T-helper 1 cell treated with Interleukin-12 subunit alpha and Interleukin-12 subunit beta and Interleukin-4 antibody, amounts not matched to agents 30 μg/mL and 1 μg/mL, for 36 hours (primary cell): ENCODE results near the gene SERPINE2.

ENCODE experiments used
- H3K27ac Mint-ChIP-seq: one replicate; pipeline ENCODE4 v1.8.0; 2021; ENCODE audit warnings: mild to moderate bottlenecking, mixed read lengths
- H3K27me3 Mint-ChIP-seq: one replicate; pipeline ENCODE4 v1.8.0; 2021; ENCODE audit warnings: low read depth, mixed read lengths
- H3K36me3 Mint-ChIP-seq: one replicate; pipeline ENCODE4 v1.8.0; 2021; ENCODE audit warnings: low read depth, mixed read lengths
- H3K4me1 Mint-ChIP-seq: one replicate; pipeline ENCODE4 v1.8.0; 2021; ENCODE audit warnings: low read depth, mixed read lengths
- H3K4me3 Mint-ChIP-seq: one replicate; pipeline ENCODE4 v1.8.0; 2021; ENCODE audit warnings: mild to moderate bottlenecking, moderate library complexity, mixed read lengths
- H3K9me3 Mint-ChIP-seq: one replicate; pipeline ENCODE4 v1.8.0; 2021; ENCODE audit warnings: mixed read lengths

Gene SERPINE2

GRCh38 chr2:224039080-224039769, at the start of gene SERPINE2:
Gene SERPINE2 (minus strand): TSS chr2:224039286. CDS start chr2:224001900, 37,386 bp downstream.
- Mint-ChIP-seq H3K27ac (peak within 1 kb of the TSS; percentile 67), H3K27me3 (peaks cover 51% of the 10 kb centered on the region)

GRCh38 chr2:224086226-224086914, 47.3 kb upstream of the SERPINE2 start:
- no peaks in the 10 kb centered on the region for H3K9me3 Mint-ChIP-seq
- H3K4me1 Mint-ChIP-seq, result no peaks in the 10 kb centered on the region
- H3K4me3 Mint-ChIP-seq, result no peak overlapping the region
- no peak overlapping the region for H3K27ac Mint-ChIP-seq
- no peaks in the 10 kb centered on the region for H3K27me3 Mint-ChIP-seq
- no peaks in the 10 kb centered on the region for H3K36me3 Mint-ChIP-seq

More at GRCh38 chr2:224039080-224039769, at the start of gene SERPINE2:
- H3K9me3 Mint-ChIP-seq, result no peaks in the 10 kb centered on the region
- H3K4me3 Mint-ChIP-seq, result peak within 1 kb of the TSS; percentile 91
- H3K4me1 Mint-ChIP-seq, result peaks cover 27% of the 10 kb centered on the region
- peaks cover 10% of the 10 kb centered on the region for H3K36me3 Mint-ChIP-seq

- Mint-ChIP-seq H3K27me3 (no peaks in the 10 kb centered on the region), H3K27ac (no peak overlapping the region), H3K4me1 (no peaks in the 10 kb centered on the region), H3K9me3 (no peaks in the 10 kb centered on the region), H3K4me3 (no peak overlapping the region), H3K36me3 (no peaks in the 10 kb centered on the region)
Measured at GRCh38 chr2:224085811-224086210, 46.7 kb upstream of the SERPINE2 start.

- Mint-ChIP-seq H3K4me3 (no peak overlapping the region), H3K4me1 (no peaks in the 10 kb centered on the region), H3K27me3 (no peaks in the 10 kb centered on the region), H3K27ac (no peak overlapping the region), H3K9me3 (no peaks in the 10 kb centered on the region), H3K36me3 (no peaks in the 10 kb centered on the region)
Measured at GRCh38 chr2:224085246-224085645, 46.2 kb upstream of the SERPINE2 start.

GRCh38 chr2:224084266-224084892, 45.3 kb upstream of the SERPINE2 start:
- Mint-ChIP-seq H3K27me3 (no peaks in the 10 kb centered on the region), H3K27ac (no peak overlapping the region), H3K9me3 (no peaks in the 10 kb centered on the region)

GRCh38 chr2:224083638-224084037, 44.6 kb upstream of the SERPINE2 start:
- H3K27ac Mint-ChIP-seq, result no peak overlapping the region
- H3K36me3 Mint-ChIP-seq, result no peaks in the 10 kb centered on the region
- no peaks in the 10 kb centered on the region for H3K4me1 Mint-ChIP-seq
- no peaks in the 10 kb centered on the region for H3K27me3 Mint-ChIP-seq
- no peaks in the 10 kb centered on the region for H3K9me3 Mint-ChIP-seq
- no peak overlapping the region for H3K4me3 Mint-ChIP-seq

More at GRCh38 chr2:224084266-224084892, 45.3 kb upstream of the SERPINE2 start:
- Mint-ChIP-seq H3K4me3 (no peak overlapping the region), H3K36me3 (no peaks in the 10 kb centered on the region), H3K4me1 (no peaks in the 10 kb centered on the region)

GRCh38 chr2:224078656-224079055, 39.6 kb upstream of the SERPINE2 start:
- no peaks in the 10 kb centered on the region for H3K4me1 Mint-ChIP-seq
- H3K27ac Mint-ChIP-seq, result no peak overlapping the region
- no peaks in the 10 kb centered on the region for H3K36me3 Mint-ChIP-seq
- no peak overlapping the region for H3K4me3 Mint-ChIP-seq
- H3K27me3 Mint-ChIP-seq, result no peaks in the 10 kb centered on the region
- H3K9me3 Mint-ChIP-seq, result no peaks in the 10 kb centered on the region

GRCh38 chr2:224077773-224078507, 38.9 kb upstream of the SERPINE2 start:
- Mint-ChIP-seq H3K4me3 (no peak overlapping the region), H3K27ac (no peak overlapping the region), H3K9me3 (no peaks in the 10 kb centered on the region), H3K4me1 (no peaks in the 10 kb centered on the region), H3K36me3 (no peaks in the 10 kb centered on the region), H3K27me3 (no peaks in the 10 kb centered on the region)

- Mint-ChIP-seq H3K27me3 (no peaks in the 10 kb centered on the region), H3K4me1 (no peaks in the 10 kb centered on the region), H3K36me3 (no peaks in the 10 kb centered on the region), H3K27ac (no peak overlapping the region), H3K4me3 (no peak overlapping the region), H3K9me3 (no peaks in the 10 kb centered on the region)
Measured at GRCh38 chr2:224075588-224075987, 36.5 kb upstream of the SERPINE2 start.

GRCh38 chr2:224073676-224074075, 34.6 kb upstream of the SERPINE2 start:
- H3K27ac Mint-ChIP-seq, result no peak overlapping the region
- no peaks in the 10 kb centered on the region for H3K9me3 Mint-ChIP-seq
- no peaks in the 10 kb centered on the region for H3K27me3 Mint-ChIP-seq
- H3K4me1 Mint-ChIP-seq, result no peaks in the 10 kb centered on the region
- no peaks in the 10 kb centered on the region for H3K36me3 Mint-ChIP-seq
- no peak overlapping the region for H3K4me3 Mint-ChIP-seq

- Mint-ChIP-seq H3K27me3 (peaks cover 6% of the 10 kb centered on the region), H3K4me3 (no peak overlapping the region), H3K27ac (no peak overlapping the region), H3K36me3 (peaks cover 2% of the 10 kb centered on the region), H3K4me1 (no peaks in the 10 kb centered on the region), H3K9me3 (no peaks in the 10 kb centered on the region)
Measured at GRCh38 chr2:224072541-224073188, 33.6 kb upstream of the SERPINE2 start.

- H3K4me3 Mint-ChIP-seq, result no peak overlapping the region
- H3K36me3 Mint-ChIP-seq, result peaks cover 2% of the 10 kb centered on the region
- H3K27ac Mint-ChIP-seq, result no peak overlapping the region
- no peaks in the 10 kb centered on the region for H3K9me3 Mint-ChIP-seq
- peaks cover 15% of the 10 kb centered on the region for H3K27me3 Mint-ChIP-seq
- no peaks in the 10 kb centered on the region for H3K4me1 Mint-ChIP-seq
Measured at GRCh38 chr2:224069172-224069571, 30.1 kb upstream of the SERPINE2 start.

- Mint-ChIP-seq H3K4me3 (no peak overlapping the region), H3K4me1 (no peaks in the 10 kb centered on the region), H3K9me3 (no peaks in the 10 kb centered on the region), H3K27ac (no peak overlapping the region), H3K27me3 (peaks cover 18% of the 10 kb centered on the region), H3K36me3 (peaks cover 2% of the 10 kb centered on the region)
Measured at GRCh38 chr2:224063298-224063648, 24.2 kb upstream of the SERPINE2 start.
